Mesothelial cell of epicardium (in vitro differentiated cells): Measurements from ENCODE around the gene TFR2. TPM values are rescaled to one million over a fixed set of nuclear protein-coding genes. Genes with fewer than 3 reads are reported as not detected.

Experiments used
- DNase-seq, 2 experiments: peaks; one replicate each; pipeline ENCODE4 v3.0.0; 2021; ENCODE audit warnings: low spot score in 2 of 2; ENCODE audit not compliant: unreplicated experiment in 2 of 2
- H3K27ac Mint-ChIP-seq: 2 replicates; pipeline ENCODE4 v1.8.0; 2021; ENCODE audit warnings: mixed read lengths
- H3K27me3 Mint-ChIP-seq: 2 replicates; pipeline ENCODE4 v1.8.0; 2021; ENCODE audit warnings: low read depth, mixed read lengths
- H3K36me3 Mint-ChIP-seq: 2 replicates; pipeline ENCODE4 v1.8.0; 2021; ENCODE audit warnings: mixed read lengths
- H3K4me1 Mint-ChIP-seq: 2 replicates; pipeline ENCODE4 v1.8.0; 2021; ENCODE audit warnings: mixed read lengths
- H3K4me3 Mint-ChIP-seq: 2 replicates; pipeline ENCODE4 v1.8.0; 2021; ENCODE audit warnings: mild to moderate bottlenecking, moderate library complexity, mixed read lengths
- H3K9me3 Mint-ChIP-seq: 2 replicates; pipeline ENCODE4 v1.8.0; 2021; ENCODE audit warnings: mixed read lengths
- total RNA-seq: library from RNA; stranded (reverse); gene quantifications from 3 replicates; pipeline ENCODE4 v1.2.1, GENCODE V29; 2021
- TF ChIP-seq, protein P1 (sequence below): fragments of 200-600 bp; sonication (generic); IDR thresholded peaks from one replicate; pipeline ENCODE4 v1.5.0; 2021; ENCODE audit warnings: antibody characterized with exemption; ENCODE audit not compliant: unreplicated experiment

The TFR2 gene
- total RNA-seq, 1 donor from 2014 or later = 0.54 TPM

DNA sequence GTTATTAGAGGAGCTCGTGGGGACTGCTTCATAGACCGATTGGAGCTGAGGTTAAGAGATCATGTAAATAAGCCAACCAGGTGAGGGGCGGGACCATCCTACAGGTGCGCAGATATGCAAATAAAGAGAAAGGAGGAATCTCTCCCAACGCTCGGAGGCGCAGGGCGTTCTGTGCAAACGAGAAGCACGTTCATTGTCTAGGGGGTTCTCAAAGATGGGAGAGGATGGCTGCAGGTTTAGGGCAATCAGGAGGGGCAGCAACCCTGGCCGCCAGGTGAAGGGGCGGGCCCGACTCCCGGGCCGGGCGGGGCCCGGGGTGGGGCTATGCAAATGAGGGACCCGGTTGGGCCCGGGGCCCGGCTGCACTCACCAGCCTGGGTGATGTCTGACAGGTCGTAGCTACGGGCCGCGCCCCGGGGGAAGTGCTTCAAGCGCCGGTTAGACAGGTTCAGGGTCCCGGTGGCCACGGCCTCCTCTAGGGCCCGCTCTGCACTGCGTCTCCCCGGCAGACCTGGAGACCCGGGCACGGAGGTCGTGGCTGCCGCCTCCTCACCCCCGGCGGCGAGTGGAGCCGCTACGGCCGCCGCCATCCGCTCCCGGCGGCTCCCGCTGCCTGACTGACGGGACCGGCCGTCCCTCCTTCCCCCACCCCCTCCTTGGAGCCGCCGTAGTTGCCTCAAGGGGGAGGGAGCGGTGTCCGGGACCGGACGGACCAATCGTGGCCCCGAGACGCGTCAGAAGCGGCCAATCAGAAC lies 55.7 kb downstream of the TFR2 start, which contains the start of gene LRCH4:
Gene LRCH4 (minus strand): TSS at position 619 of the 755 bp plus-strand sequence. CDS start 29 bp downstream, at position 590.
- TF ChIP-seq, protein P1, sequence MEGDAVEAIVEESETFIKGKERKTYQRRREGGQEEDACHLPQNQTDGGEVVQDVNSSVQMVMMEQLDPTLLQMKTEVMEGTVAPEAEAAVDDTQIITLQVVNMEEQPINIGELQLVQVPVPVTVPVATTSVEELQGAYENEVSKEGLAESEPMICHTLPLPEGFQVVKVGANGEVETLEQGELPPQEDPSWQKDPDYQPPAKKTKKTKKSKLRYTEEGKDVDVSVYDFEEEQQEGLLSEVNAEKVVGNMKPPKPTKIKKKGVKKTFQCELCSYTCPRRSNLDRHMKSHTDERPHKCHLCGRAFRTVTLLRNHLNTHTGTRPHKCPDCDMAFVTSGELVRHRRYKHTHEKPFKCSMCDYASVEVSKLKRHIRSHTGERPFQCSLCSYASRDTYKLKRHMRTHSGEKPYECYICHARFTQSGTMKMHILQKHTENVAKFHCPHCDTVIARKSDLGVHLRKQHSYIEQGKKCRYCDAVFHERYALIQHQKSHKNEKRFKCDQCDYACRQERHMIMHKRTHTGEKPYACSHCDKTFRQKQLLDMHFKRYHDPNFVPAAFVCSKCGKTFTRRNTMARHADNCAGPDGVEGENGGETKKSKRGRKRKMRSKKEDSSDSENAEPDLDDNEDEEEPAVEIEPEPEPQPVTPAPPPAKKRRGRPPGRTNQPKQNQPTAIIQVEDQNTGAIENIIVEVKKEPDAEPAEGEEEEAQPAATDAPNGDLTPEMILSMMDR = no peak
- H3K4me3 Mint-ChIP-seq = peak within 1 kb of the TSS; percentile 91
- H3K27me3 Mint-ChIP-seq = no peaks in the 10 kb centered on the region
- peaks cover 51% of the 10 kb centered on the region for H3K4me1 Mint-ChIP-seq
- peak in 1 of 2 experiments; percentile 72 for DNase-seq
- peak within 1 kb of the TSS; percentile 96 for H3K27ac Mint-ChIP-seq
- H3K36me3 Mint-ChIP-seq = no peaks in the 10 kb centered on the region
- H3K9me3 Mint-ChIP-seq = no peaks in the 10 kb centered on the region

DNA sequence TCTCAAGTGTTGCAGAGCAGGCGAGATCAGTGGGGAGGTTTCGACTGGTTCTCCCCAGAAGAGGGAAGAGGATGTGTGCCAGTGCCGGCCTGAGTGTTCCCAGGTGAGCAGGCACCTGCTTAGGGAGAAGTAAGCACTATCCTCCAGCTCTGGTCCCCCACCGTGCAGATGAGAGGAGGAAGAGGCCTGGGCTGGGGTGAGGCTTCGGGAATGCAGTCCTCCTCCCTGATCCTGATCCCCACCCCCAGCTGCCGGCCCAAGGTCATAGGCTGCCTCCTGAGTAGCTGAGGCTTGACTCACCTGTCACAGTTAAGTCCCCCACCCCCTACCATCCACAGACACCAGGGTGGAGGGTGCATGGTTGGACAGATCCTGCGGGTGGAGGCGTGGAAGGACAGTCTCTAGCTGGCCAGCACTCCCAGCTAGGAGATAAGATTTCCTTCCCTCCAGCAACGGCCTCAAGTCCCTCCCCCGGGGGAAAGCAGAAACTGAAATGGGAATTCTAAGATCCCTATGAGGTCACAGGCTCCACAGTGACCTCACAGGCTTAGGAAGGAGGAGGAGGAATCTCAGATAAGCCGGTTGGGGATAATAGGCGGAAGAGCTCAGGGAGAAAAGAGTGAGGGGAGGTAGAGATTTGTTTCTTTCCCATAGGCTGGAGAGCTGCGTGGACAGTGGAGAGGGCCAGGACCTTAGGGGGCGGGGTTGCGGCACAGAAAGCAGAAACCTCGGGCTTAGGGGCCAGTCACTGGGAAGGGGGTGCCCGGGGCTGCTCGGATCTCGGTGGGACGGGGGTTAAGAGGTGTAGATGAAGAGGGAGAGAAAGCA lies 56.5 kb downstream of the TFR2 start:
- Mint-ChIP-seq H3K4me3 (peak overlapping the region; percentile 91), H3K27ac (peak overlapping the region; percentile 96)
- no peak for DNase-seq

GRCh38 chr7:100584054-100584682 lies 57.2 kb downstream of the TFR2 start:
- Mint-ChIP-seq H3K36me3 (no peaks in the 10 kb centered on the region), H3K4me1 (peaks cover 36% of the 10 kb centered on the region), H3K27me3 (no peaks in the 10 kb centered on the region), H3K4me3 (peak overlapping the region; percentile 91), H3K9me3 (no peaks in the 10 kb centered on the region), H3K27ac (peak overlapping the region; percentile 96)
- TF ChIP-seq, protein P1 = no peak
- DNase-seq = no peak

More for the DNA sequence above, 56.5 kb downstream of the TFR2 start:
- H3K27me3 Mint-ChIP-seq = no peaks in the 10 kb centered on the region
- H3K4me1 Mint-ChIP-seq = peaks cover 43% of the 10 kb centered on the region
- TF ChIP-seq, protein P1 = no peak
- H3K36me3 Mint-ChIP-seq = no peaks in the 10 kb centered on the region
- H3K9me3 Mint-ChIP-seq = no peaks in the 10 kb centered on the region

DNA sequence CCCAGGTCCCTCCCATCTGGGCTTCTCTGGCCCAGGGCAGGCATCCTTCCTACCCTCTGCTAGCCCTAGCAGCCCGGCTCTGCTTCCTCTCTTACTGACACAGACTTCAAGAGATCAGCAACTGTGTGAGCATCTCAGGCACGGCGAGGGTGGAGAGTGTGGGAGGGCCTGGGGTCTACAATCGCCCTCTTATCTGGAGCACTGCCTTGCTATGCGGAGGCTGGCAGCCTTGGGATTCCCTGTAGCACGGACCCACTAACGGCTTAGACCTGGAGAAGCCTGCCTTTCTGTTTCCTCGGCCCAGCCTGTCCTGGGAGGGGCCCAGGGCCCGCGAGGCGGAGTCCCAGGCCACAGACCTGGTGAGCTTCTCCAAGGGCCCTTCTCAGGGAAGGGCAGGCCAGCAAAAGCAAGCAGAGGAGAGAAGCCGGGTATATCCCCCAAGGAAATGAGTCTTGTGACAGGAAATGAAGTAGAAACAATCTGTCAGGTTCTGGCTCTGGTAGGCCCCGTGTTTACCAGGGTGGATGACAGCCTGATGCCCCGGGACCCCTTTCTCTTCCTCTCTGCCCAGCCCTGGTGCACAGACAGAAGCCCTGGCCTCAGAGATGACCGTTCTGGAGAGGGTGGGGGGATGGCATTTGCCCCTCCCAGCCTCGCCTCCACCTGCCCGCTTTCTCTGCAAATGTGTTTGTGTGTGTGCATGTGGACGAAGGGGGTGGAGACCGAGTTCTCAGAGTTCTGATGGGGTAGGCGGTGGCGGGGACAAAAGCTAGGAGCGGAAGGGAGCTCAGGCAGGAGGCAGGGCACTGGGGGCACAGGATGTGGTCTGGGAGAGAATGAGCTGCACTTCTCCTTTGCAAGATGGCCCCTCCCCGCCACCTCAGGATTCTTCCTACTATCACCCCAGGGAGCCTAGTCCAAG lies 58.0 kb downstream of the TFR2 start:
- peak overlapping the region; percentile 91 for H3K27ac Mint-ChIP-seq
- no peak for DNase-seq
- peaks cover 34% of the 10 kb centered on the region for H3K4me1 Mint-ChIP-seq
- H3K9me3 Mint-ChIP-seq = no peaks in the 10 kb centered on the region
- H3K4me3 Mint-ChIP-seq = peak overlapping the region; percentile 91
- H3K27me3 Mint-ChIP-seq = no peaks in the 10 kb centered on the region
- TF ChIP-seq, protein P1 = no peak
- H3K36me3 Mint-ChIP-seq = no peaks in the 10 kb centered on the region

- peak overlapping the region; percentile 91 for H3K27ac Mint-ChIP-seq
- H3K4me3 Mint-ChIP-seq = peak overlapping the region; percentile 91
- no peaks in the 10 kb centered on the region for H3K27me3 Mint-ChIP-seq
- TF ChIP-seq, protein P1 = no peak
- H3K9me3 Mint-ChIP-seq = no peaks in the 10 kb centered on the region
- no peak for DNase-seq
- H3K36me3 Mint-ChIP-seq = no peaks in the 10 kb centered on the region
- H3K4me1 Mint-ChIP-seq = peaks cover 32% of the 10 kb centered on the region
These were observed 58.7 kb downstream of the TFR2 start for GRCh38 chr7:100582650-100583049.
